Subcutaneous adipose tissue (tissue), 4 donors: ENCODE measurements around the gene RAN. TPM values are rescaled to one million over a fixed set of nuclear protein-coding genes. Genes with fewer than 3 reads are reported as not detected.

Experiments used
- CTCF ChIP-seq: fragments of 450-650 bp; IDR thresholded peaks from one replicate; pipeline ENCODE4 v1.5.1; 2016; ENCODE audit warnings: low read depth, mild to moderate bottlenecking, control low read depth, antibody characterized with exemption, moderate library complexity
- total RNA-seq, 4 donors: library from RNA; depleted of rRNA; stranded (reverse); fragments of >200 nt; gene quantifications; one replicate each; pipeline ENCODE4 v1.1.0, GENCODE V29; 2016

Gene RAN
- total RNA-seq, 4 donors from 2014 or later = 82.3 to 237 (median 128) TPM

DNA sequence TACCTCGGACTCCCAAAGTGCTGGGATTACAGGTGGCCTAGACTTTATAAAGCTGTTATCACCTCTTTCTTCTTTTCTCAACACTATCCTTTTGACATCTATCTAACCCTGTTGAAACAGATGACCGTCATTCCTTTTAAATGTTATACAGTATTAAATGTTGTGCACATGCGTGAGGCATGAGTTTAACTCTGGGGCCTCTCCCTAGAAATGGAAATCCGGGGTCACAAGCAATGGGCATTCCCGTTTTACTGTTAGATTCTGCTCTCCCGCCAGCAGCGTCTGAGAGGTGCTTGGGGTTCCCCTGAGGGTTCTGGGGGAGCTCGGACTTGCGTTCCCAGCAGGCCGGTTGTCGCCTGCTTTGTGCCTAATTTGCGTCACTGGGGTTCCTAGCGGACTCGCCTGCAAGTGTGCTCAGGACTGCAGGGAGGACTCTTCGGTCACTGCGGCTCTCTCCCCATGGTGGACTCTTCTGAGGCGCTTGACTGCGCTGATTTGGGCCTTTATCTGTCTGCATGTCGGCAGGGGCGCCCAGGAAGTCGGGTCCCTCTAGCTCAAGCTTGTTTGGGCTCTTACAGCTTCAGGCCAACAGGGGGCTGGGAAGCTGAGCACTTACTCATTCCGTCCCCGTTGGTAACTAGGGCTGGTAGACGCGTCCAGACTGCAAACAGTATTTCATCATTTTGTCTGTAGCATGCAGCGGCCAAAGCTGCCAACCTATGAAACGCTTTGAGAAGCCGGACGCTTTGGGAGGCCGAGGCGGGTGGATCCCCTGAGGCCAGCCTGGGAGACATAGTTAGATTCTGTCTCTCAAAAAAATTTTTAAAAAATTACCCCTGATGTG, 1.2 kb upstream of the RAN start:
- TF ChIP-seq CTCF = no peak

- TF ChIP-seq CTCF = no peak
Measured at GRCh38 chr12:130872179-130873096, 572 bp downstream of the RAN start.

DNA sequence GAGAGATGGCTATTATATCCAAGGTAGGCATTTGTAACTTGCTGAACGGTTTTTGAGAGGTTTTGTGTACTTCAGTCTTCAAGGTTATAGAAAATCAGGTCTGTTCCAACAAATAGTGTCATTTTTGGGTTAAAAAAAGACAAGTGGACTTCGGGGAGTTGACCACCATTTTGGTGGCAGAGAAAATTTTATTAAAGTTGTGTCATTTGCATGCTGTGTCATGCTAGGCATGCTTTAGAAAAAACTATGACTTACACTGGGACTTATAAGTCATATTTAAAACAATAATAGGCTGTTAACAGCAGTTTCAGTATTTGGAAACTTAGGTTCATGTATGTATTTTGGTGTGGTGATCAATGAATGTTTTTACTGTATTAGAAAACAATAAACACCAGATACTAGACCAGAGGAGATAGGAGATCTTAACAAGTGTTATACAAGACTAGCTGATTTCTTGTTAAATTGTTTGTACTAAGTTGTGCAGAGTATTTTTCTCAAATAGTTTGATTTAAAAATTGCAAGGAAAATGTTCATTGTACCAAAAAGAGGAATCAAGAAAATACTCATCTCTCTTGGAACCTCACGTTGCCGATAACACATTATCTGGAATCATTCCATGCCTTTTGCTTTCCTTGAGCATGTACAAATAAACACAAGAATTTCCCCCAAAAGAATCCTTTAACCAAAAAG, 1.4 kb downstream of the RAN start:
- TF ChIP-seq CTCF = no peak

DNA sequence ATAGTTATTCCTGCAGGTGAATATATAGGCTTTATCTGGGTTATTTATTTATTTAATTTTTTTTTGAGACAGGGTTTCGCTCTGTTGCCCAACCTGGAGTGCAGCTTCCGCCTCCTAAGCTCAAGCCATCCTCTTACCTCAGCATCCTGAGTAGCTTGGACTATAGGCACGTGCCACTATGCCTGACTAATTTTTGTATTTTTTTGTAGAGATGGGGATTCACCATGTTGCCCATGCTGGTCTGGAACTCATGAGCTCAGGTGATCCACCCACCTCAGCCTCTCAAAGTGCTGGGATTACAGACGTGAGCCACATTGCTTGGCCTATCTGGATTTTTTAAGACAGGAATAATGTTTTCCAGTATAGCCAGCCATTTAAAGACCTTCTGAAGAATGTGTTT, 2.0 kb downstream of the RAN start:
- TF ChIP-seq CTCF = no peak

DNA sequence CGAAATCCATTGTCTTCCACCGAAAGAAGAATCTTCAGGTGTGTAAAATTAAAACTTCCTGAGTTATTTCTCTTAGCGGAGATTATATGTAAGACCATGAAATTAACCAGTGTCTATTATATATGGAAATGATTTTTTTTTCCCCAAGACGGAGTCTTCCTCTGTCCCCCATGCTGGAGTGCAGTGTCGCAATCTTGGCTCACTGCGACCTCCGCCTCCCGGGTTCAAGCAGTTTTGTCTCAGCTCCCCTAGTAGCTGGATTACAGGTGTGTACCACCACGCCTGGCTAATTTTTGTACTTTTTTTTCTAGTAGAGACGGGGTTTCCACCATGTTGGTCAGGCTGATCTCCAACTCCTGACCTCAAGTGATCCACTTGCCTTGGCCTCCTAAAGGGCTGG, 2.8 kb downstream of the RAN start:
- no peak for TF ChIP-seq CTCF

DNA sequence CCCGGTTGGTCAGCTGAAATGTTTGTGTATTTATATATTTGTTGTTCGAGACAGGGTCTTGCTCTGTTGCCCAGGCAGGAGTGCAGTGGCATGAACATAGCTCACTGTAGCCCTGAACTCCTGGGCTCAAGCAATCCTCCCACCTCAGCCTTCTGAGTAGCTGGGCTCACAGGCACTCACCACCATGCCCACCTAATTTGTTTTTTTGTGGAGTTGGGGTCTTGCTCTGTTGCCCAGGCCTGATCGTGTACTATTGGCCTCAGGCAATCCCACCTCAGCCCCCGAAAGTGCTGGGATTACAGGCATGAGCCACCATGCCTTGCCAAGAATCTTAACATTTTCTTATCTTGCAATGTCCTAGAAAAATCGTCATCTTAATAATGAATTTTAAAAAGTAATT, 3.3 kb downstream of the RAN start:
- TF ChIP-seq CTCF = no peak
